NOMO-1 treated with dmso at 0.1 percent for 144 hours (cell line): ENCODE results near the gene PLSCR2.
"Not testable (repeated sequence)": the region's sequence is repeated elsewhere in the genome, so short reads cannot be mapped to it uniquely, and the experiment has no call there.

Experiments
- DNase-seq: peaks from one replicate; lab custom pipeline; 2025; ENCODE audit not compliant: unreplicated experiment; lab: John Stamatoyannopoulos, UW

PLSCR2 gene

DNA sequence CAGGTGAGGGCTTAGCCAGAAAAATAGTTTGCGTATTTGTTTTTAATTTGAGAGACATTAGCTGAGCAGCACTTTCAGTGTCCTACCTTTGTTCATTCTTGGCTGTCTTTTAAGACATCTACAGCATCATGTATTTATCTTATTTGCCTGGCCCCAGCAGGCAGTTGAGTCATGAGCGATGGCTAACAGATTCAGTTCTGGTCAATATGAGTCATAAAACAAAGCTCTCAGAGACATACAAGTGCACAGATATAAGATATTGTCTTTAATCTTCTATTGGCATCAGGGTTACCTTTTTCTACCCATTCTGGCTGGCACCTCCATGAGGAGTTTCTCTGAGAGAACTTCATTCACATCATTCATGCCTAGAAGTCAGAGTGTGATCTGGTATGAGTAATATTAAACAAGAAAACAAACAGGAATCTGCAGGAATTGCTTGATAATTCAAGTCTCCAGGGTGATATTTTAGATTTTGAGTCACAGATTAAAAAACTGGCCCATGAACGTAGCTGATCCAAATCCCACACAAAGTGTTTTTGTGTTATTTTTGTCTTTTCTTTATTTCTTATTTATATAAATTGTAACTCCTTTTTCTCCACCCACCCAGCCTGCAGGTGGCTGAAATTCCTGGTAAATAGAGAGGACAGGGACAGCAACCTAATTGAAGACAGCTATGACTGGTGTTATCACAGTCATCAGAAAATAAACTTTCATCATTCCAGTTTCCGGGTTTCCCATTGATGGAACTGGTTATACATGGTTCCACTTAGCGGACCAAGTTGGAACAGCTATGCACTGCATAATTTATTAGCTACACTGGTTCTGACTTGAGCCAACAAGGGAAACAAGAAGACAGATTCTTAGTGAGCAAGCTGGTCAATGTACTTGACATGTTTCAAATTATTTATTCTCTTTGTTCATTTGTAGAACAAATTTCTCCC lies 47.3 kb downstream of the PLSCR2 start:
- no peak for DNase-seq

DNA sequence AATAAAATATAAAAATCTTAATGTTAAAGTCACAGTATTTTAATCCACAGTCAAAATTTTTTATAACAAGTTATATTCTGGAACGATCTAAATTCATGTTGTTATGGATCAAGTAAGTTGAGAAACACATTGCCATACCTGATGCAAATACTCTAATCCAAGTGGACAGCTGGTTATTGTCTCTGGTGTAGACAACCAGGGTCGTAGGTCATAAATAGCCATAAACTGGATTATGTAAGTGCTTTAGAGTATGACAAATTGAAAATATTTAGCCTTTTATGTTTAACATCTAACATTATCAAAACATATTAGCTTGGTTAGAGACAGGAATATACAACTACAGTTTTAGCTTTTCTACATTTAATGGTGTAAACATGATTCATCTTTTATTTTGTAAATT lies 53.0 kb downstream of the PLSCR2 start:
- no peak for DNase-seq

- no peak for DNase-seq
Observed at GRCh38 chr3:146414010-146414409, 55.4 kb downstream of the PLSCR2 start.

DNA sequence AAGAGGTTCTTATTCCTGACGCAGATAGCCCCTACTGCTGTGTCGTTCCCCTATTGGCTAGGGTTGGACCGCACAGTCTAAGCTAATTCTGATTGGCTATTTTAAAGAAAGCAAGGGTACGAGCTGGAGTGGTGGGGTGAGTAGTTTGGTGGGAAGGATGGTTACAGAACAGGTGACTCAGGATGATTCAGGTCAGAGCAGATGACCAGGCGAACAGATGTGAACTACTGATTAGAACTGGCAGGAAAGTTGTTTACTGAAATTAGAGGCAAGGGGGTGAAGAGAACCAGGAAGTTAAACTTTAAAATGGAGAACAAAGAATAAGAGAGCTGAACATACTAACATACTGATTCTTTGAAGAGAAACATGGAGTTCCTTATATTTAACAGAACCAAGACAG lies 56.6 kb downstream of the PLSCR2 start:
- not testable (repeated sequence) for DNase-seq

DNA sequence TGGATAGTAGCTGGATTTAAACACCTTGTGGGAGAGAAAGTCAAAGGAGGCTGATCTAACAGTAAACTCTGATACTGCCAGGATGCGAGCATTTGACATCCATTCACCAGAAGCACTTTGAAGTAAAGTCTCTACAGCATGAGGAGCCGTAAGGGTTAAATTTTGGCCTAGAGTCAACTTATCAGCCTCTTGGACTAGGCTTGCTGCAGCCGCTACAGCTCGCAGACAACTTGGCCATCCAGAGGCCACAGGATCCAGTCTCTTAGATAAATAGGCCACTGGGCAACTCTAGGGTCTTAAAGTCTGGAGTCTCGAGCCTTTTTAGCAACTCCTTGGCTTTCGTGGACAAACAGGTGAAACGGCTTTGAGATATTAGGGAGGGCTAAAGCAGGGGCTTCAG lies 61.4 kb downstream of the PLSCR2 start:
- no peak for DNase-seq

DNA sequence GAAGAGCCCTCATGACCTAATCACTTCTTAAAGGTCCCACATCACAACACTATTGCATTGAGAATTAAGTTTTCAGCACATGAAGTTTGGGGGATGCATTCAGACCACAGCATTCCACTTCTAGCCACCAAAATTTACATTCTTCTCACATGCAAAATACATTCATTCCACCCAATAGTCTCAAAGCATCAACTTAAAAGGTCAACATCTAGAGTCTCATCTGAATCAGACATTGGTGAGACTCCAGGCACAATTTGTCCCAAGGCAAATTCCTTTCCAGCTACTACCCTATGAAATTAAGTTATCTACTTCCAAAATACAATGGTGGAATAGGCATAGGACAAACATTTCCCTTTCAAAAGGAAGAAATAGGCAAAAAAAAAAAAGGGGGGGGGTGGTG lies 64.9 kb downstream of the PLSCR2 start:
- DNase-seq: no peak

DNA sequence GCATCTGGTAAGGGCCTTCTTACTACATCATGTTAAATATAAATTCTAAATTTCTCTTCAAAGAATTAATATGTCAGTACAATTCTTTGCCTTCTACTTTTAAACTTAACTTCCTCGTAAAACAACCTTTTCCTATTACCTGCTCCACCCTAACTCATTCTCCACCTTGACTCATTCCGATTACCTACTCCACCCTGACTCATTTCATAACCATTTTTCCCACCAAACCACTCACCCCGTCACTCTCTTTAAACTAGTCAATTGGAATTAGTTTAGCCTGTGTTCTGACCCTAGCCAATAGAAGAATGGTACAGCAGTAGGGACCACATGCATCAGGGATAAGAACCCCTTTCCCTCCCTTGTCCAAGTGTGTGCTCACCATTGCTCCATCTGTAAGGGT lies 65.6 kb downstream of the PLSCR2 start:
- no peak for DNase-seq

DNA sequence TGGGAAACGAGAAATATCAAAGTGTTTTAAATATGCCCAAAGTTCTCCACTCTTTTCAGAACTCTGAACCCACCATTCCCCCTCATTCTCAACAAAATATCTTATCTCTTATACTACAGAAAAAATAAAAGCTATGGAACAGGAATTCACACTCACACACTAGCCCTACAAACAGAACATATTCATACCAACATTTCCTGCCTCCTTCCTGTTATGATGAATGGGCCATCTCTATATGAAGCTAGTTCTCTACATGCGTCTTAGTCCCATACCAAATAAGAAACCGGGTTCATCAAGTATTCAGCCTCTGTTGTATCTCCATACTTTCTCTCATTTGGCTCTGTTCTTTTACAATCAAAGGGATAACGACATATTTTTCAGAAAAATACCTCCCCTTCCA lies 72.6 kb downstream of the PLSCR2 start:
- DNase-seq: no peak

DNA sequence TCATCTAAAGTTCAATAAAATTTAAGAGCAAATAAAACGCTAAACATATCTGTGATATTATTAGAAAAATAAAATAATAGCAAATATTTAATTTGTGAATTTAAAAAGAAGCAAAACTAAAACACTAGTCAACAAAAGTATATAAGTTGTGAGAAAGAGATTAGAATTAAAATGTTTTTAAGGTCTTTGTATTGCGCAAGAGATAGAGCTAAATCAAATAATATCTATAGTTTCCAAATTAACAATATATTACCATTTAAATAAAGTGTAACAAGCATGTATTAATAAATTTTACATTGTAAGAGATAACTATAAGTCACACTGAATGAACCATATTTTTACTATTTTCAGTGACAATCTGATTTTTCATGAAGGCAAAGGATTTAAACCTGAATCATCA lies 74.2 kb downstream of the PLSCR2 start:
- DNase-seq: no peak

DNA sequence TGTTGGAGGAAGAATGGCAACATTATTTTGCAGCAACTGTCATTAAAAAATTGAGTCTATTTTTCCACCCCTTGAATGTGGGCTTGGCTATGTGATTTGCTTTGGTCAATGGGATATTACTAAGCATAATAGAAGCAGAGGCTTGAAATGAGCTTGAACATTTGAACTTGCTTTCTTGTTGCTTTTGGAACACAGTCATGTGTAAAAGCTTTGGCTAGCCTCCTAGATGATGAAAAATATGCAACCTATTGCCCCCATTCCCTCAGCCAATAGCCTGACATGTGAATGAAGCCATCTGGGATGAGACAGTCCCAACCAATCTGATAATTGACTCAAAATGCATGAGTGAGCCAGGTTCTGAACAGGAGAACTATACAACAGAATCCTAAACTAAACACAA lies 78.4 kb downstream of the PLSCR2 start:
- DNase-seq: no peak

- DNase-seq: no peak
Observed at GRCh38 chr3:146390006-146390772, 79.2 kb downstream of the PLSCR2 start.

DNA sequence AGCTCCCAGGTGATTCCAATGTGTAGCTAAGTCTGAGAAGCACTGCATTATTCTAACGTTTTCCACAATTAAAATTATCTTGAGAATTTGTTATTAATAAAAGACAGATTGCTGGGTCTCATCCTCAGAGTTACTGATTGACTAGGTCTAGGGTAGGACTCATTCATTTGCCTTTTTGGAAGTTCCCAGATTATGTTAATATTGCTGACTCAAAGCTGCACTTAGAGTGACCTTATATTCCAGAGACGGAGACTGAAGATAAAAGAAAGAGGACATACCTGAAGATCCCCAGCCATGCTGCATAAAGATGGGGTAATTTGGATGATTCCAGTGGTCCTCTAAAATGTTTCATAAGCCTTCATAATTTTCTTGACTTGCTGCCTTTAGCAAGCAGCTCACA lies 81.8 kb downstream of the PLSCR2 start:
- no peak for DNase-seq

- no peak for DNase-seq
Observed at GRCh38 chr3:146386936-146387335, 82.4 kb downstream of the PLSCR2 start.

GRCh38 chr3:146384786-146385185 lies 84.6 kb downstream of the PLSCR2 start:
- no peak for DNase-seq
